Upper lobe of left lung (tissue), 4 donors: ENCODE data around the gene SLC6A15.

Source experiments
- EP300 ChIP-seq, 4 donors: sonication (generic); formaldehyde crosslinking; IDR thresholded peaks; one replicate each; pipeline ENCODE4 v1.5.1; 2017; ENCODE audit warnings: antibody characterized with exemption in 4 of 4, control low read depth in 2 of 4
- POLR2A ChIP-seq, 4 donors: fragments of 450-650 bp; IDR thresholded peaks; one replicate each; pipeline ENCODE4 v1.5.1; 2016 to 2017; ENCODE audit warnings: antibody characterized with exemption in 4 of 4, mild to moderate bottlenecking in 2 of 4
- POLR2AphosphoS5 ChIP-seq, 2 donors: sonication (generic); formaldehyde crosslinking; IDR thresholded peaks; one replicate each; pipeline ENCODE4 v1.5.1; 2017; ENCODE audit warnings: antibody characterized with exemption in 2 of 2
- TF ChIP-seq, protein P1 (sequence below), 6 experiments: fragments of 450-650 bp in 4 of 6; fragments of 200-600 bp in 2 of 6; sonication (generic) in 2 of 6; IDR thresholded peaks; one replicate each; pipeline ENCODE4 v1.5.1; 2016 to 2019; ENCODE audit warnings: antibody characterized with exemption in 6 of 6

GRCh38 chr12:84841591-84841990 is 71.0 kb downstream of the SLC6A15 start:
- TF ChIP-seq, protein P1, sequence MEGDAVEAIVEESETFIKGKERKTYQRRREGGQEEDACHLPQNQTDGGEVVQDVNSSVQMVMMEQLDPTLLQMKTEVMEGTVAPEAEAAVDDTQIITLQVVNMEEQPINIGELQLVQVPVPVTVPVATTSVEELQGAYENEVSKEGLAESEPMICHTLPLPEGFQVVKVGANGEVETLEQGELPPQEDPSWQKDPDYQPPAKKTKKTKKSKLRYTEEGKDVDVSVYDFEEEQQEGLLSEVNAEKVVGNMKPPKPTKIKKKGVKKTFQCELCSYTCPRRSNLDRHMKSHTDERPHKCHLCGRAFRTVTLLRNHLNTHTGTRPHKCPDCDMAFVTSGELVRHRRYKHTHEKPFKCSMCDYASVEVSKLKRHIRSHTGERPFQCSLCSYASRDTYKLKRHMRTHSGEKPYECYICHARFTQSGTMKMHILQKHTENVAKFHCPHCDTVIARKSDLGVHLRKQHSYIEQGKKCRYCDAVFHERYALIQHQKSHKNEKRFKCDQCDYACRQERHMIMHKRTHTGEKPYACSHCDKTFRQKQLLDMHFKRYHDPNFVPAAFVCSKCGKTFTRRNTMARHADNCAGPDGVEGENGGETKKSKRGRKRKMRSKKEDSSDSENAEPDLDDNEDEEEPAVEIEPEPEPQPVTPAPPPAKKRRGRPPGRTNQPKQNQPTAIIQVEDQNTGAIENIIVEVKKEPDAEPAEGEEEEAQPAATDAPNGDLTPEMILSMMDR (IDR thresholded peaks at IDR 0.05), result no peak
- TF ChIP-seq POLR2A (IDR thresholded peaks at IDR 0.05) (no peak), POLR2AphosphoS5 (IDR thresholded peaks at IDR 0.05) (no peak), EP300 (IDR thresholded peaks at IDR 0.05) (no peak)
